NCI-H510A treated with DMSO at 0.1 percent for 48 hours (cell line): ENCODE results near the gene LSM7.

Experiments used
- DNase-seq: peaks from one replicate; lab custom pipeline; 2025; lab: John Stamatoyannopoulos, UW

The LSM7 gene

DNA sequence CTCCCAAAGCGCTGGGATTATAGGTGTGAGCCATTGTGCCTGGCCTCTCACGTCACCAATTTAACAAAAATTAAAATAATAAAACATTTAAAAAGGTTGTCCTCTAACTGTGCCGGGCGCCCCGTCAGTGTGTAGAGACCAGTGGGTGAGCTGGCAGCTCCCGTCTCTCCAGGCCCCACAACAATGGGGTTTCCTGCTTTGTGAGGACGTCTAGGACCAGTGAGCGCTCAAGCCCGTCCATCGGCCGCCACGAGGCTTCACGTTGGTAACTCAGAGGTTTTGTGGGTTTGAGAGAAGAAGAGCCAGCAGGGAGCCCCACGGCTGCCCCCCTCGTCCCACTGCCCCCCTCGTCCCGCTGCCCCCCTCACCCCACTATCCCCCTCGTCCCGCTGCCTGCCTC, 4.7 kb downstream of the LSM7 start:
- no peak for DNase-seq

DNA sequence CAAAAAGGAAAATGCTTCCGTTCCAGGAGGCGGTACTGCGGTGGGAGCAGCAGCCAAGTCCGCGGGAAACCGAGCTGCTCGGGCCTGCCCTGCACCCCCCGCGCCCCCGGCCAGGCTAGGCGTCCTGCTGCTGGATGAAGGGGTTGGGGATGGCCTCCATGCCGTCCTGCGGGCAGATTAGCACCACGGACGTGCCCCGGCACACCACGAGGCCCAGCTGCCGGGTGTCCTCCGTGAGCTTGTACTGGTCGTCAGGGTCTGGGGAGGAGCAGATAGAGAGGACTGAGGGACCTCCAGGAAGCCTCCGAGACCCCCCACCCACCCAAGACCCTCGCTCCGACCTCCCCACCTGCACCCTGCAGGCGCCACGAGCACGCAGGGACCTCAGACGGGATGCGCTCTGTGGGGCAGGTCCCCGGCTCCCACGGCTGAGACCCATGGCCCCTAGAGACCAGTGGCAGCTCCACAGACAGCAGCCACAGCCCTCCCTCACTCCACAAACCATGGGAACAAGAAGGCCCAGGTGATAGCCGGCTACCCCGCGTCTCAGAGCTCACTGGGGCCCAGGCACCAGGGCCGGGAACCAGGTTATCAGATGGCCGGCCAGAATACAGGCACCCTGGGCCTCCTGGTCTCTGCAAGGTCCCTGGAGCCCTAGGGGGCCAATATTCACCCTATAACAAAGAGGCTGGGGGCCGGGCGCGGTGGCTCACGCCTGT, 6.7 kb downstream of the LSM7 start:
- DNase-seq = no peak

DNA sequence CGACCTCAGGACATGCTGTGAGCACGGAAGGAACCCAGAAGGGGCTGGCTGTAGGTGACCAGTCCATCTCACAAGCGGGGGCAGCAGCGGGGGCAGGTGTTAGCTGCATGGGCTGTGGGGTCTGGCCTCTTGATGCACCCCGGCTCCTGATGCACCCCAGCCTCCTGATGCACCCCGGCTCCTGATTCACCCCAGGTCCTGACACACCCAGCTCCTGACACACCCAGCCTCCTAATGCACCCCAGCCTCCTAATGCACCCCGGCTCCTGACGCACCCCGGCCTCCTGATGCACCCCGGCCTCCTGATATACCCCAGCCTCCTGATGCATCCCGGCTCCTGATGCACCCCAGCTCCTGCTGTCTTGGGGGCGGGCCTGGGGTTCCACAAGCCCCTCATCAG, 7.4 kb downstream of the LSM7 start:
- no peak for DNase-seq

DNA sequence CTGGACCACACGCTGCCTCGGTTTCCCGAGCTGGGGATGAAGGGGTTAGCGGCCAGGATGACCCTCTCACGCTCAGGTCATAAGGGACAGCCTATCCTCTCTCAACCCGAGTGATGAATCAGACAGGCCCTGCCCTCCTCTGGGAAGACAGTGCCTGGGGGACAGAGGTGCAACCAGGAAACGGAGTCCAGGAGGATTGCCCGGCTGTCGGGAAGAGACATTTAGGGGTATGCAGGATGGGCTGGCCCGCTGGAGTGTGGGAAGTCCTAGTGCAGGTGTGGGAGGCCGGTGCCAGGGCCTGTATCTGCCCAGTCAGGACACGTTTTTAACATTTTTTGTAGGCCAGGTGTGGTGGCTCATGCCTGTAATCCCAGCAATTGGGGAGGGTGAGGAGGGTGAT, 8.3 kb downstream of the LSM7 start:
- DNase-seq = no peak

DNA sequence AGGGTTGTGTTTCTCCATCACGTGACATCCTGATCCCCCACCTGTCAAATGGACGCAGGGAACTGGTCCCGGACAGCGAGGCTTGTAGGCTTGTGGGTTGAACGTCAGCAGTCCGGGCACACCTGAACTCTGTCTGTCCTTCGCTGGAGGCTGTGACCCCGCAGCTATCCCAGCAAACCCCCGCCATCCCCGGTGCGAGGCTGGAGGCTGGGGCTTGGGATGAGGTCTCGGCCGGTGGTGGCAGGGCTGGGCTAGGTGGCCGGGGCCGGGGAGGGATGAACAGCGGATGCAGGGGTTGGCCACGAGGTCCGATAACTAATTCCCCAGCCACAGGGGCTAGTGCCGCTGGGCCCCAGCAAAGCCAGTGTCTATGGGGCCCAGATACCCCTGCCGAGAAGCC, 8.8 kb downstream of the LSM7 start:
- DNase-seq = no peak

DNA sequence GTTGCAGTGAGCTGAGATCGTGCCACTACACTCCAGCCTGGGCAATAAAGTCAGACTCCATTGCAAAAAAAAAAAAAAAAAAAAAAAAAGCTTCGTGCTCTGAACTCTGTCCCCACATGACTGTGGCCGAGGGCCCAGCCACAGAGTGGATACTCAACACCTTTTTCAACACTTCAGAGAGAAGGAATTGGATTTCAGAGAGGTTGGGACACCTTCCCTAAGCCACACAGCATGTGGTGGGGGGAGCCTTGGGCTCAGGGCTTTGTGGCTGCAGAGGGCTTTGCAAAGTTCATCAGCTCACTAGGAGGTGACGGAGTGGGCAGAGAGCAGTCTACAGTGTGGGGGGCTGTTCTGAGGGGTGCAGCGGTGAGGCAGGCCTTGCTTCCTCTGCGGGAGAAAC, 9.5 kb downstream of the LSM7 start:
- no peak for DNase-seq

DNA sequence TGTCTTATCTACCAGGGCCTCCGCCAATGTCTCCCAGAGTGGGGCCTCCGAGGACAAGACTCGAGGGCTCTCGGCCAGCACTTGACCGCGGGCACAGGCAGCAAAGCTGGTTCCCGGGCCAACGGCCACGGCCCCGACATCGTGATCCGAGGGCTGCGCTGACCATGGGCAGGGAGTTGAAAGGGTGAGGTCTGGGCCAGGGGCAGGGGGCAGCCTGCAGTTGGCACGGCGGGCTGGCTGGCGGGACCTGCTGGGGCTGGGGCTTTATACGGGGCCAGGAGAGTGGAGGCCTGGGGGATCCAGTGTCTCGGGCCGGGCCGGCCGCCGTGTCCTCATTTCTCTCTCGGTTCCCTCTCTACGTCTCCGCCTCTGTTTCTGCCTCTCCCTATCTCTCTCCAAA, 10.6 kb downstream of the LSM7 start:
- no peak for DNase-seq

DNA sequence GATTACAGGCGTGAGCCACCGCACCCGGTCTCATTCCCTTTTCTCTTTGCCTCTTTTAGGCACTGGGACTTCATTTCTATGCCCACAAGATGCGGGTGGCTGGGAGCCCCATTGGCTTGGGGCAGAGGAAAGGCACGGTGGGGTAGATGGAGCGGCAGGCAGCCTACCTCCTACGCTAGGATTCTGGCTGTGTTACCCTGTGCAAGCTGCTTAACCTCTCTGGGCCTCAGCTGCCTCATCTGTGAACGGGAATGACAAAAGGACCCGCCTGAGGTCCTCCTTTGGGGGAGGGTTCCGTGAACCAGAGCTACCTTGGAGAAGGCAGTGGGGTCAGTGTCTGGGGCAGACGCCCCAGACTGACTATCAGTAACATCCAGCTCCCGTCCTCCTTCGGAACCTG, 11.1 kb downstream of the LSM7 start:
- DNase-seq = no peak

DNA sequence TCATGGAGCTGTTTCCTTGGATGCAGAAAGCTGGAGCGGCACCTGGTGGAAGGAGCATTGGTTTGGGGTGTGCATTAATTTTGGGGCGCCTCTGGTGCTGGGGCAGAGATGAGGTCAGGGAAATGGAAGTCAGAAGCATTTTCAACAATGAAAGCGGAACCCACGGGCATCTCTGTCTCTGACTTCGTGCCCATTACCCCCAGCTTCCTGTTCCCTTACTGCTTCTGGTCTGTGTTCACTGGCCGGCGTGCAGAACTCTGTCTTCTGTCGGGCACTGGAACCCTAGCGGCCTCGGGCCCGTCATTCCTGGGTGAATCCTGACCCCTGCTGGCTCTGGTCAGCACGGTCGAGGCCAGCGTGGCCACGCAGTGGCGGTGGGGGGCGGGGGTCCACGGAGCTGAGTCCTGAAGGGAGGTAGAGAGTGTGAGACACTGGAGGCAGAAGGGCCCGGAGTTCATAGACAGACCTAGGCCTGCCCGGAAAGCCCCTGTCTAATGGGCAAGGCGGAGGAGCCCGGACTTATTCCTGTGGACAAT, 12.5 kb downstream of the LSM7 start:
- no peak for DNase-seq

DNA sequence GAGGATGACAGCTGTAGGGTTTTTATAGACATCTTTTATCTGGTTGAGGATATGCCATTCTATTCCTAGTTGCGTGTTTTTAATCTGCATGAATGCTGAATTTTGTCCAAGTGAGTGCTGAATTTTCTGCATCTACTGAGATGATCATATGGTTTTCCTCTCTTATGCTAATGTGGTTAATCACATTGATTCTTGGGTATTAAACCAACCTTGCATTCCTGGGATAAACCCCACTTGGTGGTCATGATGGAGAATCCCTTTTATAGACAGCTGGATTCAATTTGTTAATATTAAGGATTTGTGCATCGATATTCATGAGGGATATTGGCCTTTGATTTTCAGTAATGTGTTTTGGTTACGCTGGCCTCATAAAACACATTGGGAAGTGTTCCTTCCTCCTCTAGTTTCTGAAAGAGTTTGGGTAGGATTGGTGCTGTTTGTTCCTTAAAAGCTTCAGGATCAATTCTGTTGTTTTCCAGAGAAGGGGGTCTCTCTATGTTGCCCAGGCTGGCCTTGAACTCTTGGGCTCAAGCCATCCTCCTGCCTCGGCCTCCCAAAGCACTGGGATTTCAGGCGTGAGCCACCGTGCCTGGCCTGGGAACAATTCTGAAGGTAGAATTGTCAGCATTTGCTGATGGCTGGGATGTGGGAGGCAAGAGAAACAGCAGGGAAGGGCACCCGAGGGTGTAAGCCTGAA, 13.1 kb downstream of the LSM7 start:
- no peak for DNase-seq

DNA sequence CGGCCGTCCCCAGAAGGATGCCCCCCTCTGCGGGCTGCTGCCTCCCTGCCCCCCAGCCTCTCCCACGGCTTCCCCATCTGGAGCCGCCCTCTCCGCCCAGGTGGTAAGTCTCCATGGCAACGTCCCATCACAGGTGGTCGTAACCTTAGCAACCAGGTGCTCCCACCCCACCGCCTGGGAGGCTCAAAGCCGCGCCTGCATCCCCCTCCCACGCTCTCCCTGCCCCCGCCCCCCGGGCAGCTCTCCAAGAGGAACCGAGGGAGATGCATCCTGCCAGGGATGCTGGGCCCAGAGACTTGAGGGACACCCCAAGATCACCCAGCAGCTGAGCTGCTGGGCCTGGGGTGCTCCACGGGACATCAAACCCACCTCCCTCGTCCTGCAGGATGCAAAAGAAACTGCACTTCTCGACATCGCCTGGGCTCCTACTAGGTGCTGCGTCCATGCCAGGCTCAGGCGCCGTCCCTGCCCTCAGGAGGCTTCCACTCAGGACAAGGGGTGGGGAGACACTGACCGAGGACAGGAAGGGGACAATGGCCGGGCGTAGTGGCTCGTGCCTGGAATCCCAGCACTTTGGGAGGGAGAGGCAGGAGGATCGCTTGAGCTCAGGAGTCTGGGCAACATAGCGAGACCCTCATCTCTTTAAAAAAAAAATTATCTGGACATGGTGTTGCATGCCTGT, 15.4 kb downstream of the LSM7 start:
- DNase-seq = no peak

DNA sequence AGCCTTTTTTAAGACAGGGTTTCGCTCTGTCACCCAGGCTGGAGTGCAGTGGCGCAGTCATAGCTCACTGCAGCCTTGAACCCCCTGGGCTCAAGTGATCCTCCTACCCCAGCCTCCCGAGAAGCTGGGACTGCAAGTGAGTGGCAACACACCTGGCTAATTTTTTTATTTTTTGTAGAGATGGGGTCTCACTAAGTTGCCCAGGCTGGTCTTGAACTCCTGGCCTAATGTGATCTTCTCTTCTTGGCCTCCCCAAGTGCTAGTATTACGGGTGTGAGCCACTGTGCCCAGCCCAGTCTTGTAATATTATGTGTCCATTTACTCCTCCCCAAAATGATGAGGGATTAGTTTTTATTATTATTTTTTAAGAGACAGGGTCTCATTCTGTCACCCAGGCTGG, 17.3 kb downstream of the LSM7 start:
- no peak for DNase-seq

DNA sequence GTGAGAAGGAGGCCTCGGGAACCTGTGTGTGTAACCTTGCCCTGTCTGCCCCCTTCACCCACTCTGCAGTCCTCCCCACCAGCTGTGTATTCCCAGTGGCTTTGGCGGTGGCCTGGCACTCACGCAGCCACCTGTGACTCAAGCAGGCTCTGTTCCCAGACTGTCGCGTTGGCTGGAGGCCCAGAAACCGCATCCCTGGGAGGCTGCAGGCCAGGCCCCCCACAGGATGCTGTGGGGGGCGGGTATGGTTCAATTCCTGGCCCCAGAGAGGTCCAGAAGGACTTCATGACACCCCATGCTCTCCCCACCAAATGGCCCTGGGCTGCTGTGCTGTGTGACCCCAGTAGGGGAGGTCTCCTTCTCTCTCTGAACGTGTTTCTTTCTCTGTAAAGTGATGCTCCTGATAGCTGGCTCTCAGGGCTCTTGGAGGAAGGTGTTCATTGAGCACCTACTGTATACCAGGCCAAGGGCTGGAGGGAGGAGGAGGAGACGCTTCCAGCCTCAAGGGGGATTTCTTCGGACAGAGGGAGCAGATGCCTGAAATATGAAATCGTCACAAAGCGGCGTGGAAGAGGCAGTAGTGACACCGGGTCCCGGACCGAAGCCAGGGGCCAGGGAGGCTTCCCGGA, 18.5 kb downstream of the LSM7 start:
- DNase-seq = no peak

DNA sequence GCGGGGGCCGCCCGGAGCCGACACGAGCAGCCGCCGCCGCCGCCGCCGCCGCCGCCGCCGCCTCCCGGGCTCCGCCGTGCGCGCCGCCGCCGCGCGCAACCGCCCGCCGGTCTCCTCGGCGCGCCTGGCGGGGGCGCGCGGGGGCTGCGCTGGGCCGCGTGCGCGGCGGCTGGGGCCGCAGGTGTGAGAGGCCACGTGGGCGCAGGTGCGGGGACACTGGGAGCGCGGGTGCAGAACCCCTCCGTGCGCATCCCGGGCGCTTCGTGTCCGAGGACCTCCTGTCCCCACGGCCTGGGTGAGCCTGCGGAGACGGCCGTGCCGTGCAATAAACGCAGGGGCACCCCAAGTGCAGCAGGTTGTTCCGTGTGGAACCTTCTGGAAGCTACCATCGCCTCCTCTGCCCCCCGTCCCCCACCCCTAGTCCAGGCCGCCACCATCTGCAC, 20.3 kb downstream of the LSM7 start, which contains the start of gene LINGO3:
Gene LINGO3 (minus strand): TSS at position 41 of the 443 bp plus-strand sequence. CDS start 16,378 bp downstream, outside the sequence.
- no peak for DNase-seq

DNA sequence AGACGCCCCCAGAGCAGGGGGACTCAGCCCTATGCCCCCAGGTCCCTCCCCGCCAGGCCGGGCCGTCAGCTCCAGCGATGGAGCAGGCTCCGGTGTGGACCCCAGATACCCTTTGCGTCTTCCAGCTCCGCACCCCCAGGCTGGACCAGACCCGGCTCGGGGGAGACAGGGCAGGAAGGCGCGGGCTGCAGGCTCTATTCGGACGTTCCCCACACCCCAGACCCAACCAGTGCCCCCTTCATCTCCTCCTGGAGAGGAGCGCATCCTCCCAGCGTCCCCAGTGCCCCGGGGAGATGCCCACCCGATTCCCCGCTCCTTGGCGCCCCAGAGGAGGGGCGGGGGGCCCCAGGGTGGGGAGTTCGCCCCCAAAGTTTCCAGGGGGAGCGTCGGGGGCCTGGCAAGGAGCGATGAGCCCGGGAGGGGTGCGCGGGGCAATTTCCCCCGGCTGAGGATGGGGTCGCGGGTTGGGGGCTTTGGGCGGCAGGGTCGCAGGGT, 20.8 kb downstream of the LSM7 start:
- no peak for DNase-seq

DNA sequence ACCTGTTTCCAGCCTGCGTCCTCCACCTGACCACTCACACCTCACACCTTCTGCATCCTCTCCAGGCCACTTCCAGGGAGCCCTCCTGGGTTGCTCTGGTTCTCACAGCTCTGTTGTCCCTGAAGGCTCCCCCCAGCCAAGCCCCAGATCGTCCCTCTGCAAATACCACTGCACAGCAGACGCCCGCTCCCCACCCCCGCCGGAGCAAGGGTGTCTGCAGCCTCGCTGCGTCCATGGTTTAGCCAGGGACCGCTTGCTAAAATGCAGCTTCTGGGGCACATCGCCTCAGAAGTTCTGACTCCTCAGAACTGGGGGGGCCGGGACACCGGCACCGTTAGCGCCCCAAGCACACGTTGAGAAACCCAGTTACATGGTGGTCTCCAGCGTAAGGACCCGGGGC, 21.4 kb downstream of the LSM7 start:
- DNase-seq = no peak

DNA sequence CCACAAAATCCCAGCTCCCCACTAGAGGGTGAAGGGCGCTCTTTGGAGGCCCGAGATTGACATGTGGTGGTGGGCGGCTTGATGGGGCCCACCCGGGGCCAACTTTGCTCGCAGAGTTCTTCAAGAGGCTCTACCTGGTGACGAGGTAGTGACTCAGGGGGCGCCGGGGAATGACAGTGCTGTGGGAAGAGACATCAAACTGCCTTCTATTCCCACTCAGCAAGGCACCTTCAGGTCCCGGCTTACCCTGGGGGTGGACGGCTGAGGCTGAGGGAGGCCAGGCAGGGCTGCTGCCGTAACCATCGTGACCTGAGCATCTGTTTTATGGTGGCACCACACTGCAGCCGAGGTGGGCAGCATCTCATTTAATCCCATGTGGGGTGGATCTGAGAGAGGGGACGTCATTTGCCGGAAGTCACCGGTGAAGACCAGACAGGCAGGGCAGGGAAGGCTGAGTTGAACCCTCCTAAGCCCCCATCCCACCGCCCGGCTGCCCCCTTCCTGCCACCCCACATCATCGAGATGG, 22.0 kb downstream of the LSM7 start:
- DNase-seq = no peak

DNA sequence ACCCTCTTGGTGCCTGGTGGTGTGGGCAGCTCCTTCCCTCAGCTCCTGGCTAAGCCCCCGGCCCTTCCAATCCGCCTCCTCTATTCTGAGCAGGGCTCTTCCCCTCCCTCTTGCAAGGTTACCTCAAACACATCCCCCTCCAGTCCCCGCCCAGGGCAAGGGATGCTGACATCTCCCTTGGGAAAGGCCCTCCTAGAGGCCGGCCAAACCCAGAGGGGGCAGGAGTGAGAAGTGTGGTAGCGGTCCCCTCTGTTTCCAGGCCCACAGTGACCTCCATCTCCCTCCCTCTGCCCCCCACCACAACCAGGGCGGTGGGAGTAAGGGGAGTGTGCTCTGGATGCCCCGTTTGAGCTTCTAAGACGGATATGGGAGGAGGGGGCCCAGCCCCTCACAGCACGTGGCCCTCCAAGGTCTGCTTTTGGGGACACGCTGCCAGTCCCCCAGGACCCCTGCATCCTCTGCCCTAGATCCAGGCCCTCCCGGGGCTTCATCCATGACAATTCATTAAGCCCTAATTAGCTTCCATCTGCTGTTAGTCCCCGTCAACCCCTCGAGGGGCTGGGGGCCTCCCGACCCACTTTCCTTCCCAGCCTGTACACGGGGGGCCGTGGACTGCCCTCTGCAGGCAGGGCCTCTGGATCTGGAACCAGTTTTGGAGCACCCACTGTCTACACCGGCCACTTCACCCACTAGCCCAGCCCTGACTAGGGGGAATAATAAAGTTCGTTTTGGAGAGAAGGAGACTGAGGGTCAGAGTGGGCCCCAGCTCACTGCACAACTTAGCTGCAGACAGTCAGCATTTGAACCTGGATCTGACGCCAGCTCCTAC, 22.7 kb downstream of the LSM7 start:
- DNase-seq = no peak

DNA sequence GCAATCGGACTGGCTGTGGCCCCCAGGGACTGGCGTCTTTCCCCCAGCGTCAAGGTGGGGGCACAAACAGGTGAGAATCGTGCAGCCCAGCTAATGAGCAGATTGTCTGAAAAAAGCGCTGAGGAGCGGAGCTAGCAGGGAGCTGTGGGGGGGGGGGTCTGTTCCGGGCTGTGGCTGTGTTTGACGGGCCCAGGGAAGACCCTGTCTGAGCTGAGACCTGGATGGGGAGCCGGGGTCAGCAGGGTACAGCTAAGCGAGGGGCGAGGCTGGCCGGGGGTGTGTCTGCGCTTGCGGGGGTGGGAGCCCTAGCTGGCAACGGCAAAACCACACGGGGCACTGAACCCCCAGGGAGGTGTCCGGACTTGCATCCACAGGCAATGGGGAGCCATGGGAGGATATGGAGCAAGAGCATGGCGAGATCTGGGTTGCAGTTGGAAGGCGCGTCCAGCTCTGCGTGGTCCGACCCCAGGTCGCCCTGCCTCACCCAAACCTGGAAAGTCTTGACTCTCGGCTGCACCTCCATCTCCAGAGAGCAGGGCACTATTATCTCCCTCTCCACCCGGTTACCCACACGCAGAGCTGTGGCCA, 25.1 kb downstream of the LSM7 start:
- DNase-seq = no peak

DNA sequence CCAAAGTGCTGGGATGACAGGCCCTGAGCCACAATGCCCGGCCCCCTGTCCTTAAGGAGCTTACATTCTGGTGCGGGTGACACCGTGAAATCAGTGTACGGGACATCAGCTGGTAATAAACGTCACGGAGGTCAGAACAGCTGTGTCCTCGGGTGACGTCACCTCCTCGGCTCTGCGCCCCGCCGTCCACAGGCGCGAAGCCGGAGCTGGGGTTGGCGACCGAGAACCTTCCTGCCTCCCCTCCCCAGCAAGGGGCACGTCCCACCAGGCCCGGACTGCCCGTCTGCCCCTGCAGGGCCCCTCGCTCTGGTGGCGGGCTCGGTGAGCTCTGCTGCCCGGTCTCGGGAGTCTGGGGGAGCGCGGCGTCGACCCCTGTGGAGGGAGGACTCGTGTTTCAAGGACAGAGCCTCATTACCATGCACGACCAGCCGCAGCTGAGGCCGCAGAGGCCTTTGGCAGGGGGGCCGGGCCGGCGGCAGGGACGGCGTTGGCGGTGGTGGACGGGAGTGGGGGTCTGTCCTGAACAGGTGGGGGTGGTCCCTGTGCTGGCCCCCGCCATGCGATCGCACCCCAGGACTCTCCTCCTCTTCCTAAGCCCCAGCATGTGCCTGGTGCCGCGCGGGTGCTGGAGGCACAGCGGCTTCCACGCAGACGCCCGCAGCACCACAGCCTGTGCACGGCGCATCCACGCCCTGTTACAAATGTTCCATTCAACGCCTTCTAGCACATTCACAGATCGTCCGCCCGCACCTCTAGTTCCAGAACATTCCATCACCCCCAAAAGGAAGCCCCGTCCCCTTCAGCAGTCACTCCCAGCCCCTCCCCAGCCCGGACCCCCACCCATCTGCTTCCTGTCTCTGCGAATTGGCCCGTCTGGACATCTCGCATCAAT, 25.8 kb downstream of the LSM7 start:
- DNase-seq = no peak
